Stimulated activated CD8-positive, alpha-beta memory T cell treated with anti-CD3 and anti-CD28 coated beads, Interleukin-15, amount 100 ng/mL, for 4 hours (primary cell): ENCODE results near the gene IGSF21.

Experiments used
- DNase-seq, 2 donors: peaks; one replicate each; pipeline ENCODE4 v3.0.0-alpha.2; 2020; ENCODE audit warnings: low read depth in 2 of 2

IGSF21 gene

GRCh38 chr1:18262726-18263125, 155.1 kb downstream of the IGSF21 start:
- DNase-seq, result no peak

GRCh38 chr1:18263547-18264120, 156.0 kb downstream of the IGSF21 start:
- no peak for DNase-seq

DNA sequence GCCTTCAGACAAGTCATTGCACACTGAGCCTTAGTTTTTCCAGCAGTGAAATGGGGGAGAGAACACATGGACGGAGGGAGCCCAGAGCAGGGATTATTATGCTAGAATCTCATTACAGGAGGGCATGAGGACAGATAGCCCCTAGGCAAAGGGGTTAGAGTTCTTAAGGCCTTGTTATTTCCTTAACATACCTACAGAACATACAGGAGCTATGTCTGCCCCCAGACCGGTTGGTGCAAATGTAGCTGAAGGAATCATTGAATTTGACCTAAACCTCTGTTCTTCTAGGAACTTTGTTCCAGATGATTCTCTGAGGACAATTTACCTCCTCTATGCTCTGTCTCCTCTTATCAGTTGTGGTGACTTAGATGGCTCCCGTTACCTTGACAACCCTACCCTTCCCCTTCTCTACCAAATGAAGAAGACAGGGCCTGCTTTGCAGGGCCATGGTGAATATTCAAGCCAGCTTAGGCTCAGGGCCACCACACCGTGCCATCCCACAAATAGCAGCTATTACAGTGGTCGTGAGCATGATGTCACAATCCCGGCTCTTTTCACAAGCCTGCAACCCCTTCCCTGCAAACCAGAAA, 156.9 kb downstream of the IGSF21 start:
- DNase-seq, result no peak

DNA sequence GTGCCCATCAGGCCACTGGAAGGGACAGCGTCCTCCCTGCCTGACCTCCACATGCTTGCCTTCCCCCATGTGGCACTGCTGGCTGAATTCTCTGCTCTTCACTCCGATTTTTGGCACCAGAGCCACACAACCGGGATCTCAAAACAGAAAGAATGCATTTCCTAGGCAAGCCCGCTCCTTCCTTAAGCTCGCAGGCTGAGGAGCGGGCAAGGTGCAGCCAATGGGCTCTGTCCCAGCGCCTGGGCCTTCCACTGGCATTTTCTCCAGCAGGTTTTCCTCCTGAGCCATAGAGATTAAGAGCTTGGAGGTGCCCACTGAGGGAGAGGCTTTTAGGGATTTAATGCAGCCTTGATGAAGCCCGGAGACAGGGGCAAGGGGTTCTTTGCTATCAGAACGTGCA, 158.0 kb downstream of the IGSF21 start:
- no peak for DNase-seq

GRCh38 chr1:18266391-18266790, 158.8 kb downstream of the IGSF21 start:
- DNase-seq, result no peak

GRCh38 chr1:18271336-18271735, 163.7 kb downstream of the IGSF21 start:
- no peak for DNase-seq

DNA sequence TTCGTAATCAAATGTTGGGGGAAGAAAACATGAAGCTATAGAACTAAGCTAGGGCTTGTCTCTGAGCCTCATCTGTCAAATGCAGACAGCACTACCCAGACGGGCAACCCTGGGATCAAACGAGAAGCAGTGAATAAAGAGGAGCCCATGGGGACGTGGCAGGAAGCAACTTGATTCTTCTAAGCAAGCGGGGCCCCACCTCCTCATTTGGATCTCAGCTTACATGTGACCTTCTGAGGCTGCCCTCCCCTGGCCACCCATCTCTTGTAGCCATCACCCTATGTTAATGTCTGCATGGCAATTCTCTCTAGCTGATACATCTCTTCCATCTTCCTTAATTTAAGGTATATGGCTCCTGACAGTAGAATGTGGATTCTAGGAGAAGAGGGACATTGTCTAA, 171.3 kb downstream of the IGSF21 start:
- DNase-seq, result no peak

- no peak for DNase-seq
Observed at GRCh38 chr1:18279351-18280074, 171.9 kb downstream of the IGSF21 start.

DNA sequence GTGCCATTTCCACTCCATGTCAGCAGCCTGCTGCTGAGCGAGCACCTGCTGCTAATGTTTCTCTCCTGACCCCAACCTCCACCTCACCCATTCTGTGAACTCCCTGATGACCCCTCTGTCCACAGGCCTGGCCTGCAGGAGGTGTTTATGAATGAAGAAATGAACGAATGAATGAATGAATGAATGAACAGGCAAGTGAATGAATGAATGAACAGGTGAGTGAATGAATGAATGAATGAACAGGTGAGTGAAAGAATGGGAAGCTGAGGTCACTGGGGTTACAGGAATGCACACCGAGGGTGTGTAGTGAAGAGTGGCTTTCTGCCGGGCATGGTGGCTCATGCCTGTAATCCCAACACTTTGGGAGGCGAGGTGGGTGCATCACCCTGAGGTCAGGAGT, 173.4 kb downstream of the IGSF21 start:
- DNase-seq, result no peak

GRCh38 chr1:18282851-18283600, 175.4 kb downstream of the IGSF21 start:
- DNase-seq, result no peak

GRCh38 chr1:18283601-18284385, 176.2 kb downstream of the IGSF21 start:
- DNase-seq, result no peak

DNA sequence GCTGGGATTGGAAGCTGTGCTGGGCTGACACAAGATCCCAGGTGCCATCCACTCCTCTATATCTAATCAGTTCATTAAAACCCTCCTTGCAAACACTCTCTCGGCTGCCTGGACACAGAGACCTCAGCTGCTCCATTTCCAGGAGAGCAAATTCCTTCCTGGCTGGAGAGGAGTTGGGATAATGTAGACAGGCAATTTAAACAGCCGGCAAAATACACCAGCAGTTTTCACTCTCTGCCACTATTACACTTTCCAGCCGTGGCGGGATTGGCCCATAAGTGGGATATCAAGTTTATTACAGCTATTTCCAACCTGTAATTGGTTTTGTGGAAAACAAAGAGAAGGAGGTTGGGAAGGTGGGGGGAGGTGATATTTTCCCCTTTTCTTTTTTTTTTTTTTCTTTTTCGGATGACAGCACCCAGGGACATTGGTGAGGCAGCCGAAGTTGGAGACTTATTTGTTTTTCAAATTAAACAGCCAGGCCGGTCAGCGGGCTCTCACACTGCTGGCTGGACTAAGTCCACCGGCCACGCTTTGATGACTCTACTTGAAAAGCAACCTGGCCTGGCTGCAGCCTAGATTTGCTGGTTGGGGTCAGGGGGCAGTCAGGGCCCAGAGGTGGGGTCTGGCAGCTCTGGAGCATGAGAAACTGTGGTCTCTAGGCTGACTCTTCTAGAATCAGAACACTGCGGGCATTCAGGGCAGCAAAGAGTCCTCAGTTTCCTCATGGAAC, 177.4 kb downstream of the IGSF21 start:
- no peak for DNase-seq

DNA sequence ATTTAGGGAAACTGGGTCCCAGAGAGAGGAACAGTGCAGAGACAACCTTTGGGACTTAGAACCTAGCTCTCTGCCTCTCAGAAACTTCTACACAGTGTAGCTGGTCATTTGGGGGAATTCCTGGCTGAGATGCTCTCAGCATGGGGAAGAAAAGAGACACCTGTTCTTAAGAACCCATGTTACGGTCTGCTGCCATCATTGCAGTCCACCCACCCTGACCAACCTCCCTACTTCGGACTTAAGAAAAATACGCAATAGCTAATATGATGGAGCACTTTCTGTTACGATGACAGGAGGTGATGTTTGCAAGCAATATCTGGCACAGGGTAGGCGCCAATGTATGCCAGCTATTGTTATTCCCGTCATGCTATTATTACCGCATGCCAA, 177.9 kb downstream of the IGSF21 start:
- no peak for DNase-seq

DNA sequence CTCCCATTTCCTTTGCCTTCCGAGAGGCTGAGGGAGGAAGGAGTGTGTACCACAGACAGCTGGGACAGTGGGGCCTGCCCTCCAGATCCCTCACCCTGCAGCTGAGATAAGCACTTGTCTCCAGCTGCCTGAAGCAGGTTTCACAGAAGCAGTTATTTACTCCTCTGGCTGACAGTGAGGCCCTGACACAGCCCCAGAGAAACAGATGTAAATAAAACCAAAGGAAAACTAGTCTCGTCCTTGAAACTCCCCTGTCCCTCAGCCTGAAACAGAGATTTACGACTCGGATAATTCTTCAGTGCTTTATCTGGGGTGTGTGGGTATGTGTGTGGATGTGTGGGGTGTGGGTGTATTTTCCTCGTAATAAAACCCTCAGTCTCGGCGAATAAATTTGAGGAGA, 181.1 kb downstream of the IGSF21 start:
- DNase-seq, result no peak

GRCh38 chr1:18289597-18289996, 182.0 kb downstream of the IGSF21 start:
- DNase-seq, result no peak

DNA sequence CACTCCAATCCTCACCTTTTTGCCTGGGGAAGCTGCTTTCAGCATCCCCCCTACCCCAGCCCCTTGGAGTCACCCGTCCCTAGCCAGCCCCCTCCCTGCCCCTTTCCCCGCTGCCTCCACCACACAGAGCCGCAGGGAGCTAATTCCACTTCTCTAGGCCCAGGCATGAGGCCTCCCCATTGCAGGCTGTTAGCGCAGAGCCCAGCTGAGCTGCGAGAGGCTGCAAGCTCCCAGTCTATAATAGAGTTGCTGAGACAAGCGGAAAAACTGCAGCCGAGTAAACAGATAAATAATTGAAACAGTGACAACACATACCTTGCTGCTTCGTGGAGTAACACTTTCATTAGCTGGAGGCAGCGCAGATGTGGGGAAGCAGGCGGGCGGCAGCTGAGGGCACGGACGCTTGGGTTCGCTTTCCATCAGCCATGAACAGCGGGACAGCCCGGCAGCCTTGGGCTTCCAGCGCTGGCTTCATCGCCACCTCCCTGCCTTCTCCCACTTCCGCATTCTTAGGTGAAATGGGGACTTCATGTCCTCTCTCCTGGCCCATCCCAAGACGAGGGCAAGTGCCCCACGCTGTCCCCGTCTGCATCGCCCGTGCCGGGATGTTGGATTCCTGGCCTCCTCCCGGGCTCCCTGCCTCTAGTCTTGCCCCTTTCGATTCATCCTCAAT, 183.3 kb downstream of the IGSF21 start:
- DNase-seq, result no peak

- DNase-seq, result no peak
Observed at GRCh38 chr1:18292531-18292930, 184.9 kb downstream of the IGSF21 start.

- no peak for DNase-seq
Observed at GRCh38 chr1:18293291-18293690, 185.7 kb downstream of the IGSF21 start.

DNA sequence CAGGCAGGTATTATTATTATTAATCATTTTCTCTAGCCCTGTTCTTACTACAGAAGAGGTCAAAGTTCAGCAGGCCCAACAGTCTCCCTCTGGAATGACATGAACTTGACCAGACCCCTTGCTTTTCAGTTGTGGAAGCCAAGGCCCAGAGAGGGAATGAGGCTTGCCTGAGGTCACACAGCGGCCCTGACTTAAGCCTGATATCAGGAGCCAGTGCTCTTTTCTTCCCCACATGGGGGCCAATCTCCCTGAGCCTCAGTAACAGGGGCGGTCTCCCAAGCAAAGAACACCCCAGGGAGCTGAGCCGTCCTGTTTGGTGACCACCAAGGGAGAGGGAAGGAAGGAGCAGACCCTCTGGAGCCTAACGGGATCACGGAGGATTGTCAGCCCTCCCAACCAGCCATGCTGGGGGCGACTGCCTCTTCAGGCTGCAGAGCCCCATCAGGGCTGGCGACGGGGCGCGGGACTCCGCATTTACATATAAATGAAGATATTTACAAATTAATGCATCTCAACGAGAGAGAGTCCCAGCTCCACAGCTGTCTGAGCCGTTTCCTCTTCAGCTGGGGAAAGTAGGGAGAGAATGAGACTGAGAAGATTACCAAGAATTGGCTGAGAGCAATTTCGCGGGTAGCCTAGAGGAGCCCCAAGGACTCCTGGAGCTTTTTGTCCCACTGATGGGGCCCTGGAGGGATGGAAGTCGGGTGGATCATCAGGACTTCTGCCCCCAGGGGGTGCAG, 187.0 kb downstream of the IGSF21 start:
- no peak for DNase-seq
